Neural progenitor cell (in vitro differentiated cells): ENCODE measurements around the gene UBE2C.

Source experiments
- EZH2 ChIP-seq: fragments of 200-600 bp; sonication (generic); IDR thresholded peaks from 2 replicates; pipeline ENCODE4 v1.6.1; 2017; ENCODE audit warnings: antibody characterized with exemption, mild to moderate bottlenecking, moderate library complexity
- TF ChIP-seq, protein P1 (sequence below): fragments of 200-600 bp; sonication (generic); IDR thresholded peaks from 2 replicates; pipeline ENCODE4 v1.5.1; 2017; ENCODE audit warnings: antibody characterized with exemption, mild to moderate bottlenecking

DNA sequence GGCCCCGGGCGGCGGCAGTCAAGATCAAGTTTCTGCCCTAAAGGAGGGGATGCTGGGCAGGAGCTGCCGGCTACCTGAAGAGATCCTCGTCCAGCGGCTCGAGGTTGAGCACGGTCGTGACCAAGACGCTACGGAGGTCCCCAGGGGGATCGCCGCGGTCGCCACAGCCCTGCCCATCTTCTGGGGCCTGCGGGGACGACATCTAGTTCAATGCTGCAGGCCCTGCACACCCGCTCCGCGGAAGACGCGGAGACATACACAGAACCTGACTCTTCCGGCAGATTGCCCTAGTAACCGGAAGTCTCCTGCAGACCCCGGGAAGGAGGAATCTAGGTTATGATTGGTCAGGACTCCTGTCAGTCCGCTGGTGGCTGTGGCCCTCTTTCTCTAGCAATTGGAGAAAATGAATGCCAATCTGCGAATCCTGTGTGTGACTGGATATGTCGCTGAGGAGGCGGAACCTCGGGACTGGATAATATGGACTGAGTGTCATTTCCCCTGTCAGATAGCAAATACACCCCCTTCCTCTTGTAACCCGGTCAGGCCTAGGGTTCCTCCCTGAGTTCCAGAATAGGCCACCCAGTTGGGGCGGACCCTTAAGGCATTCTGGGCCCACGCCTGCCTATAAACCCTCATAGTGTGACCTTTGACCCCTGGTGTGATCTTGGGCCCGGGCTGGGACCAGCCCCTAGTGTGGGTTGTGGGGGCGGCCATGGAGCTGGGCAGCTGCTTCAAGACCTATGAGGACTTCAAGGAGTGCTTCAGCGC lies 44.9 kb downstream of the UBE2C start, which contains the start of the genes ACOT8 and ZSWIM3:
- TF ChIP-seq, protein P1, sequence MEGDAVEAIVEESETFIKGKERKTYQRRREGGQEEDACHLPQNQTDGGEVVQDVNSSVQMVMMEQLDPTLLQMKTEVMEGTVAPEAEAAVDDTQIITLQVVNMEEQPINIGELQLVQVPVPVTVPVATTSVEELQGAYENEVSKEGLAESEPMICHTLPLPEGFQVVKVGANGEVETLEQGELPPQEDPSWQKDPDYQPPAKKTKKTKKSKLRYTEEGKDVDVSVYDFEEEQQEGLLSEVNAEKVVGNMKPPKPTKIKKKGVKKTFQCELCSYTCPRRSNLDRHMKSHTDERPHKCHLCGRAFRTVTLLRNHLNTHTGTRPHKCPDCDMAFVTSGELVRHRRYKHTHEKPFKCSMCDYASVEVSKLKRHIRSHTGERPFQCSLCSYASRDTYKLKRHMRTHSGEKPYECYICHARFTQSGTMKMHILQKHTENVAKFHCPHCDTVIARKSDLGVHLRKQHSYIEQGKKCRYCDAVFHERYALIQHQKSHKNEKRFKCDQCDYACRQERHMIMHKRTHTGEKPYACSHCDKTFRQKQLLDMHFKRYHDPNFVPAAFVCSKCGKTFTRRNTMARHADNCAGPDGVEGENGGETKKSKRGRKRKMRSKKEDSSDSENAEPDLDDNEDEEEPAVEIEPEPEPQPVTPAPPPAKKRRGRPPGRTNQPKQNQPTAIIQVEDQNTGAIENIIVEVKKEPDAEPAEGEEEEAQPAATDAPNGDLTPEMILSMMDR, result no peak
- TF ChIP-seq EZH2, result no peak
